Adipose tissue (tissue), 3 donors: ENCODE measurements around the gene ATOH8. TPM values are rescaled to one million over a fixed set of nuclear protein-coding genes. Genes with fewer than 3 reads are reported as not detected.

ENCODE experiments used
- H3K27ac ChIP-seq: one replicate; pipeline ENCODE4 v1.5.1; 2013; ENCODE audit warnings: low read depth, low read length
- WGBS, 3 donors: extraction: QIAGEN DNeasy Blood & Tissue Kit; methylation state at CpG; one replicate each; pipeline ENCODE4 v1.1.7; 2013; 5-methylcytosine and 5-hydroxymethylcytosine counted together
- polyA plus RNA-seq, 3 donors: library from polyadenylated mRNA; stranded (reverse); fragments of 200-250 nt; gene quantifications; one replicate each; pipeline ENCODE4 v1.2.3, GENCODE V29; 2013
- donor health status: healthy with polysubstance abuse.
- donor health status: Bipolar disorder and iron deficiency.
- donor health status: healthy.

Gene ATOH8
- polyA plus RNA-seq, 3 donors, result 10.2 to 57.5 (median 29.5) TPM

DNA sequence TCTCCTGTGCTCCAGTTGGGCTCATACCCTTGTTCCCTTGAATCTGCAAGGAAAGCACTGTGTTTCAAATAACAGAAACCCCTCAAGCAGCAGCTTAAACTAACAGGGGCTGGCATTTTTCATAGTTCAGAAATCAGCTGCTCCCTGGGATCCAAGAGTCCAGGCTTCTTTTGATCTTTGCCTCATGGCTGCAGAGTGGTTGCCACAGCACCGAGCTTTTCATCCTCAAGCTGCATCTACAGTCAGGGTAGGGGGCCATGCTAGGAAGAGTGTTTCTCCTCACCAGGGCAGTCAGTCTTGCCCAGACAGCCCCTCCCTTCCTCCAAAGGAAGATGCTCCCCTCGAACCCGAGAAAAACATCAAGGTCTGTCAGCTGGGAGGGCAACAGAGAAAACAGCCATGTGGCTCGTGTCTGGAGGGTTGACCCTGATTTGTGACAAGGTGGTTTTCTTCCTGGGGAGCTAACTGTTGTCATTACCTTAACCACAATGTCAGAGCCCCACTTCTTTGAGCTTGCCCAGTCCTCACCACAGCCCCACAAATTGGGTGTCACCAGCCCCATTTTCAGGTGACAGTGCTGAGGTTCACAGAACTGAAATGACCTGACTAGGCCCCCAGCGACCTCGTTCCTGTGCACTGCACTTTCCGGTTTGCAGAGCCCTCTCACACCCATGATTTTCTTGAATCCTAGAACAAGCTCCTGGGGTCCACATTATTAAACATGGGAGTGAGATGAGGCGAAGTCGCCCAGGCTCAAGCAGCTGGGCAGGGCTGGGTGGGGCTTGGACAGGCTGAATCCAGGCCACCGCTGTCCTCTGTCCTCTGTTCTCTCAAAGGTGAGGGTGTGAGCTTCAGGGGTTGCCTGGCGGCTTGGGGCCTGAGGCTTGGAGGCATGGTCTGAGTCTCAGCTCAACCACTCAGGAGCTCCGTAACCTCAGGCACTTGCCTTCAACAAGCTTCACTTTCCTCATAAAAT lies 21.9 kb downstream of the ATOH8 start:
- H3K27ac ChIP-seq, result no peak overlapping the region

DNA sequence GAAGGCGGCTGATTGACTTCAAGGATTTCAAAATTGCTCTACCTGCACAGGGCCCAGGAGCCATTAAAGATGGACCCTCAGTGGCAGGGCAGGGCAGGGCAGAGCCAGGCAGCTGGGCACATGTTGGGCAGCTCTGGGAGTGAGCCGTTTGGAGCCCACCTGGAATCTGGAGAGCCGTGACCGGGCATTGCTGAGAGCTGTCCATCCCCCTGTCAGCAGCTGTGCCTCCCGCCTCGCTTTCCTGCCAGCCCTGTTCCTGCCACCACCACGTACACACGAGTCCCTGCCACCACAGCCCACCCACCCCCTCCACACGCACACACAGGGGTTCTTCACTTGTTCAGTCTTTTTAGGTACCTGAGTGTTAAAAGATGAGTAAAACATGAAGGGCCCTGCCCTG lies 22.9 kb downstream of the ATOH8 start:
- no peak overlapping the region for H3K27ac ChIP-seq

More for the DNA sequence above, 21.9 kb downstream of the ATOH8 start:
- WGBS, 3 donors, result 89 to 94% (median 92%) methylated on average over 12 of the region's 12 CpGs

GRCh38 chr2:85777441-85777861 lies 23.7 kb downstream of the ATOH8 start:
- 43 to 55% (median 51%) methylated on average over 8 of the region's 8 CpGs for WGBS, 3 donors
- no peak overlapping the region for H3K27ac ChIP-seq

More for the DNA sequence above, 22.9 kb downstream of the ATOH8 start:
- WGBS, 3 donors, result 82 to 84% (median 84%) methylated on average over 9 of the region's 9 CpGs

DNA sequence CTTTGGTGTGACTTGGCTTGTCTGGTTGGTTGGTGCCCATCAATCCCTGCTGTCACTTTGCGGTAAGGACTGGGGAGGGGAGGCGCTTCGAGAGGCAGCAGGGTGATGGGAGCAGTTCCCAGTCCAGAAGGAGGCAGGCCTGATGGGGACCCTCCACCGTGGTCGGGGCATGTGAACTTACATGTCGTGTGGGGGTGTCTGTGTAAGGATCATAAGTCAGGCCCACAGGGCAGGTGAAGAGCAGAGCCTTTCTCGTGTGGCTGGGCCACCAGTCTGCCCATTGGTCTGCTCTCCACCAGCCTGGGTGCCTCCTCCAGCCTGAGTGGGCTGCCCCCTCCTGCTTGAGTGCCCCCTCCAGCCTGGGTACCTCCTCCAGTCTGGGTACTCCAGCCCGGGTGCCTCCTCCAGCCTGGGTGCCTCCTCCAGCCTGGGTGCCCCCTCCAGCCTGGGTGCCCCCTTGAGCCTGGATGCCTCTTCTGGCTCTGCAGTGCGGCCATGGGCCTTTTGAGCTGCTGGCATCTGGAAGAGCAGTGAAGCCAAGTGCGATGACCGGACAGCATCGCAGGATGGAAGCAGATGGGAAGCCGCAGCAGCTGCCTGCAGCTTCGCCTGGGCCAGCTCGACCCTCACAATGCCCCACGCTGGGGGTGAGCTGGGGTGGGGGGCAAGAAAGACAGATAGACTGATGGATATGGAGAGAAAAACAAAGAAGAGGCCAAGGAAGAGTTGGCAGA lies 25.0 kb downstream of the ATOH8 start:
- 75 to 88% (median 85%) methylated on average over 16 of the region's 16 CpGs for WGBS, 3 donors
- no peak overlapping the region for H3K27ac ChIP-seq

GRCh38 chr2:85779641-85780315 lies 26.0 kb downstream of the ATOH8 start:
- WGBS, 3 donors, result 64 to 74% (median 70%) methylated on average over 12 of the region's 12 CpGs
- no peak overlapping the region for H3K27ac ChIP-seq

DNA sequence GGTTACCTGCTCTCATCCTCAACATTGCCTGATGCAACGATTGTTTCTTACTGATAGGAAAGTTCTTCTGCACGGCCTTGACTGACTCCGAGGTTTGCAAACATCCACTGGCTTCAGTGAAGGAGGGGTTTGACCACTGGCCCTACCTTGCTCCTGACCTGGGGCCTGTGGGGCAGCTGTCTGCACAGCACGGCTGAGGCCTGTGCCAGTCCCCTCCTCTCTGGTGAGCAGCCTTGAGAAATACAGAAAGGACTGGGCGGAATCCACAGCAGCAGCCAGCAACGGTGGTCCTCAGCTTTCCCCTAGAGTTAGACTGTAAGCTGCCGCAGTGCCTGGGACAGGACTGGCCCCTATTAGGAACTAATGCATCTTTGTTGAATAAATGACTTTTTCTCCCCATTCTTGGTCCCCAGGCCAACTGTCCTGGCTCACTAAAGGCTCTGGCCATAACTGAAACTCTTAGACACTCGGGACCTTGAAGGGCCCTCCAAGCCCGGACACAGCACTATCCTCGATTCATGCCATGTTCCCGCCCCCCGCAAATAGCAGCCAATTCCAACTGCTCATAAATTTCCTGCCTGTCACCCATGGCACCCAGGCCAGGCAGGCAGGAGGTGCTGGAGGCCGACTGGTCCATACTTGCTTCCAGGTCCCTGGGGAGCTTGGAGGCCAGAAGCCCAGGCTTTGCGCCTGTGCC lies 26.7 kb downstream of the ATOH8 start:
- H3K27ac ChIP-seq, result no peak overlapping the region
- WGBS, 3 donors, result 57 to 77% (median 75%) methylated on average over 14 of the region's 14 CpGs

DNA sequence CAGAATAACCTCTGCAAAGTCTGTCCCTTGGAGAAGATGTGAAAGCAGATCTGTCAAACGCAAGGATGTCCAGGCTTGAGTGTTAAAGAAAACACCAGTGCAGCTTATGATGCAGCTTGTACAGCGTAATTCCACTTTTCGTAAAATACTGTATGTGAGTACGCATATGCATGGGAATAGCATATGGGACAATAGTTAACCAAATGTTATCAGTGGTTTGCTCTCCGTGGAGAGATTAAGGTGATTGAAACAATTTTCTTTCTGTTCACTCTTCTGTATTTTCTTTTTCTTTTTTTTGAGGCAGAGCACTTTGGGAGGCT lies 27.2 kb downstream of the ATOH8 start:
- no peak overlapping the region for H3K27ac ChIP-seq
- 67 to 83% (median 82%) methylated on average over 5 of the region's 5 CpGs for WGBS, 3 donors

- WGBS, 3 donors, result 94 to 98% (median 97%) methylated on average over 7 of the region's 7 CpGs
- no peak overlapping the region for H3K27ac ChIP-seq
Measured at GRCh38 chr2:85783796-85784195, 30.0 kb downstream of the ATOH8 start.

GRCh38 chr2:85784474-85784986 lies 30.7 kb downstream of the ATOH8 start:
- WGBS, 3 donors, result 84 to 88% (median 87%) methylated on average over 6 of the region's 6 CpGs
- no peak overlapping the region for H3K27ac ChIP-seq

- WGBS, 3 donors, result 38 to 80% (median 43%) methylated on average over 25 of the region's 25 CpGs
Measured at GRCh38 chr2:85785027-85785822, 31.4 kb downstream of the ATOH8 start.

GRCh38 chr2:85785871-85786270 lies 32.1 kb downstream of the ATOH8 start:
- no peak overlapping the region for H3K27ac ChIP-seq
- 53 to 82% (median 77%) methylated on average over 4 of the region's 4 CpGs for WGBS, 3 donors

More at GRCh38 chr2:85785027-85785822, 31.4 kb downstream of the ATOH8 start:
- peak overlapping the region; percentile 15 for H3K27ac ChIP-seq

GRCh38 chr2:85786444-85786843 lies 32.7 kb downstream of the ATOH8 start:
- WGBS, 3 donors, result 92 to 93% (median 93%) methylated on average over 7 of the region's 7 CpGs
- no peak overlapping the region for H3K27ac ChIP-seq

DNA sequence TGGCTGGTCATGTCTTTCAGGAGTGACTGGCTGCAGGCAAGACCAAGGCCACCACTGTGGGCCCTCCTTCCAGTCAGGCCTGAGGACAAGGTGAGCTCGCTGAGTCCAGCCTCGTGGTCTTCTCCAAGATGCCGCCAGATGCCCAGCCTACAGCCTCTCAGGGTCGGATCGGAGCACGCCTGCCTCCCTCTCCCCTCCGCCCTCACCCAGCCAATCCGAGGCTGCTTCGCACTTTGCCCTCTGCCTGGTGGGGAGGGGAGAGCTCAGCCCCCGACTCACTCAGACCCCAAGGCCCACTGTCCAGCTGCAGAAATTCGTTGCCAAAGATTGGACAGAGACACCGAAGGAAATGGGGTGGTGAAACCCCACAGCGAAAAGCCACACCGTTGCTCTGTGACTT lies 33.1 kb downstream of the ATOH8 start:
- 86 to 93% (median 89%) methylated on average over 14 of the region's 14 CpGs for WGBS, 3 donors
- H3K27ac ChIP-seq, result no peak overlapping the region

DNA sequence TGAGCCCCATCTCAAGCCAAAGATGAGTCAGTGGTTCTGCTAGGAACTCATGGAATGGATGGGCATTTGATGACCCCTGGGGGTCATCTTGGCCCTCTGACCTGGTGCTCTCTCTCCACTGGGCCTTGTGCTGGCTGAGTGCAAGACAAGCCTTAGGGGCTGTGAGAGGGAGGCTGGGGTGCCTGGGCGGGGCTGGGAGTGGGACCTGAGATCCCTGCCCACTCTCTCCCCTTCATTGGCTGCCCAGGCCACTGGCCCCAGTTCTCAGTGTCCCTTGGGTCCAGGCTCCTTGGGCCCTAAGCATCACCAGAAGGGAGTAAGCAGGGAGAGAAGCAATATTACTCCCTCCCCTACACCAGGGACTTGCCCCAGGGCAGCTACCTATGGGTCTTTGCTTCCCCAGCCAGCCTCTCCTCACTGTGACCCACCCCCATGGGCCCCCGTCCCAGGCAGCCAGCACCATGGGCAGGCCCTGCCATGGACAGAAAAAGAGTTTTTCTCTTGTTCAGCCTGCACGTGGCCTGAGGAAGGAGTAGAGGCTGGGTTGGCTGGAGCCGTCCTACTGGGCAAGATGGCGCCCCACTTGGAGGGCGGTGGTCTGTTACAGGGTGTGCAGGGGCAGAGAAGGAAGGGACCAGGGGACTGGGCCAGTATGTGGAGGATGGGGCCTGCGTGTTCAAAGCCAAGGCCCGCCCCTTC lies 33.6 kb downstream of the ATOH8 start:
- WGBS, 3 donors, result 88 to 95% (median 93%) methylated on average over 8 of the region's 8 CpGs
- H3K27ac ChIP-seq, result no peak overlapping the region

DNA sequence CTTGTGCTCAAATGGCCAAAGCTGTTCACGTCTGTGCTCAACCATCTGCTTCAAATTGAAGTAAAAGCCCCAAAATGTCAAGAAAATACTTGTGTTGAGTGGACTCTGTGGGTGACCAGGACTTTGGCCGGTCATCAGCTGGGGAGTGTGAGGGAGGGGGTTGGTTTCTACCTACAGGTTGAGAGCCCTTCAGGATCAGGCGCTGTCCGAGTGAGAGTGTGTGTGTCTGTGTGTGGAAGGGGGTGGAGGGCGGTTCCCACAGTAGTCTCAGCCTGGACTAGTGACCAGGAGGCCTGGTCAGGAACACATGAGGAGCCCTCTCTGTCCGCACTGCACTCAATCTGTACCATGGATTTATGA lies 34.2 kb downstream of the ATOH8 start:
- 88 to 97% (median 95%) methylated on average over 6 of the region's 6 CpGs for WGBS, 3 donors
- no peak overlapping the region for H3K27ac ChIP-seq

- no peak overlapping the region for H3K27ac ChIP-seq
- WGBS, 3 donors, result 87 to 91% (median 89%) methylated on average over 3 of the region's 3 CpGs
Measured at GRCh38 chr2:85788603-85789002, 34.8 kb downstream of the ATOH8 start.

DNA sequence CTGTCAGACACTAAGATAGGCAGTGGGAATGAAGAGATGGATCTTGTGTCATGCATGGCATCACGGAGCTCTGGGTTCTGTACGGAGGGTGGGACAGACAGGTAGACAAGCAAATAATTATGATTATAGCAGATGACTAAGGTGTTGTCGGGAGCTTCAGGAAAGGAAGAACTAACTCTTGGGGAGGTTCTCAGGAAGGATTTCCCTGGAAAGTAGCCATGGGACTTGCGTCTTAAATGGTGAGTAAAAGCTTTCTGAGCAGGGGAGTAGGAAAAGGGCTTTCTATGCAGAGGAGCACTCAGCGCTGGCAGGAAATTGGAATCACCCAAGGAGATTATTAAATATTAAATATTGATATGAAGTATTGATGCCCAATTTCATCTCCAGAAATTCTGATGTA lies 35.5 kb downstream of the ATOH8 start:
- WGBS, 3 donors, result 79 to 91% (median 87%) methylated on average over 5 of the region's 5 CpGs
- no peak overlapping the region for H3K27ac ChIP-seq
